Endothelial cell of umbilical vein (primary cell): ENCODE results near the gene PAPOLA. TPM values are rescaled to one million over a fixed set of nuclear protein-coding genes. Genes with fewer than 3 reads are reported as not detected.

Experiments used
- BruUV-seq: library from RNA; stranded (reverse); fragments of 400-500 nt; replicated peaks from 2 replicates; lab custom pipeline; 2021; lab: Mats Ljungman, UMichigan
- CTCF ChIA-PET: fragments of 300-600, 350-600 bp; sonication (Branson Sonifier 250); formaldehyde crosslinking; loops from one replicate; lab custom pipeline; 2021; ENCODE audit warnings: antibody characterized with exemption, inconsistent platforms; lab: Charles Lee
- POLR2A ChIA-PET: fragments of 300-600, 350-600 bp; sonication (Branson Sonifier 250); formaldehyde crosslinking; loops from one replicate; lab custom pipeline; 2021; ENCODE audit warnings: antibody characterized with exemption, inconsistent platforms; lab: Charles Lee
- DNase-seq: peaks from one replicate; pipeline ENCODE4 v3.0.0-alpha.2; 2011; ENCODE audit warnings: low read depth, low spot score
- FAIRE-seq: peaks from 2 replicates; lab custom pipeline; 2011; peaks lifted over from hg19 to GRCh38; lab: Jason Lieb, UNC
- H2AFZ ChIP-seq: 2 replicates; pipeline ENCODE4 v1.6.0; 2012; ENCODE audit warnings: low read depth, low read length, control low read depth, inconsistent platforms
- H3K27ac ChIP-seq: 2 replicates; pipeline ENCODE4 v1.5.1; 2011; ENCODE audit warnings: low read depth, mild to moderate bottlenecking, control low read depth, low read length, moderate library complexity; ENCODE audit not compliant: insufficient read depth
- H3K27me3 ChIP-seq, 2 experiments: 2 replicates each; pipeline versions ENCODE4 v1.6.0 to v1.6.1; 2011; ENCODE audit warnings: low read length in 2 of 2, mixed read lengths in 1 of 2; ENCODE audit not compliant: control insufficient read depth in 2 of 2, insufficient read depth in 2 of 2
- H3K36me3 ChIP-seq, 2 experiments: 2 replicates in 1 of 2; 3 replicates in 1 of 2; pipeline ENCODE4 v1.5.1; 2011; ENCODE audit warnings: low read length in 2 of 2, mild to moderate bottlenecking in 1 of 2, moderate library complexity in 1 of 2; ENCODE audit not compliant: control insufficient read depth in 2 of 2, insufficient read depth in 2 of 2; ENCODE audit errors: extremely low read depth in 1 of 2
- H3K4me1 ChIP-seq: 3 replicates; pipeline ENCODE4 v1.5.1; 2011; ENCODE audit warnings: mild to moderate bottlenecking, low read length; ENCODE audit not compliant: control insufficient read depth, insufficient read depth; ENCODE audit errors: extremely low read depth
- H3K4me2 ChIP-seq: 2 replicates; pipeline ENCODE4 v1.6.1; 2011; ENCODE audit warnings: low read length, control low read depth, mixed read lengths; ENCODE audit not compliant: insufficient read depth
- H3K4me3 ChIP-seq, 3 experiments: fragments of 200-600 bp in 1 of 3; sonication (generic), shearing (Covaris generic) in 1 of 3; replicated peaks in 1 of 3; 2 replicates each; pipeline ENCODE4 v1.5.1; 2011 to 2016; ENCODE audit warnings: control low read depth in 3 of 3, low read length in 3 of 3, mild to moderate bottlenecking in 2 of 3, inconsistent platforms in 1 of 3, low read depth in 1 of 3, moderate library complexity in 1 of 3; ENCODE audit not compliant: insufficient read depth in 1 of 3
- H3K79me2 ChIP-seq: 2 replicates; pipeline ENCODE4 v1.6.0; 2012; ENCODE audit warnings: low read length, inconsistent platforms; ENCODE audit not compliant: control insufficient read depth, insufficient read depth
- H3K9ac ChIP-seq: replicated peaks from 2 replicates; pipeline ENCODE3; 2011; ENCODE audit warnings: low read length, control low read depth; ENCODE audit not compliant: insufficient read depth; ENCODE audit errors: extremely low read depth
- H3K9me1 ChIP-seq: replicated peaks from 3 replicates; pipeline ENCODE4 v1.6.0; 2011; ENCODE audit warnings: mild to moderate bottlenecking, low read length; ENCODE audit not compliant: control insufficient read depth, insufficient read depth; ENCODE audit errors: extremely low read depth
- H3K9me3 ChIP-seq: replicated peaks from 2 replicates; pipeline ENCODE4 v1.5.1; 2012; ENCODE audit warnings: low read length, inconsistent platforms; ENCODE audit not compliant: control insufficient read depth, insufficient read depth
- H4K20me1 ChIP-seq: replicated peaks from 2 replicates; pipeline ENCODE3; 2011; ENCODE audit warnings: mild to moderate bottlenecking, low read length; ENCODE audit not compliant: control insufficient read depth, insufficient read depth; ENCODE audit errors: extremely low read depth
- FOS ChIP-seq: IDR thresholded peaks from 2 replicates; pipeline ENCODE4 v1.6.1; 2011; ENCODE audit warnings: mild to moderate bottlenecking, low read length, moderate library complexity, borderline replicate concordance; ENCODE audit not compliant: insufficient read depth
- GATA2 ChIP-seq: IDR thresholded peaks from 2 replicates; pipeline ENCODE4 v1.7.0; 2011; ENCODE audit warnings: low read depth, mild to moderate bottlenecking, moderate library complexity, mixed read lengths, low read length; ENCODE audit not compliant: insufficient read length, insufficient read depth
- dilution Hi-C: fragments of 300-500 bp; cut with MboI; formaldehyde crosslinking; loops from one replicate; pipeline ENCODE4 v1.15.0; 2019; ENCODE audit warnings: low sequenced_read_pairs; ENCODE audit not compliant: extremely low pct_ligation_motif_present
- intact Hi-C: fragments of 100-400 bp; cut with micrococcal nuclease; formaldehyde crosslinking; loops from one replicate; pipeline ENCODE4 v1.10.0; 2022
- polyA plus RNA-seq, 4 experiments: library from polyadenylated mRNA; depleted of rRNA in 3 of 4; stranded (reverse) in 3 of 4; unstranded in 1 of 4; fragments of >200 nt; gene quantifications; 2 replicates each; pipeline versions ENCODE4 v1.2.1 to v1.2.3, GENCODE V29; 2011 to 2012; ENCODE audit warnings: missing spikeins in 1 of 4
- total RNA-seq: library from RNA; stranded (reverse); gene quantifications from 2 replicates; pipeline ENCODE4 v1.2.3, GENCODE V29; 2021
- TF ChIP-seq, protein P1 (sequence below), 2 donors: IDR thresholded peaks; 1 replicate in 1 of 2; 2 replicates in 1 of 2; pipeline ENCODE4 v1.5.1; 2011; ENCODE audit warnings: low read length in 2 of 2, mild to moderate bottlenecking in 2 of 2, moderate library complexity in 2 of 2, control low read depth in 1 of 2, inconsistent platforms in 1 of 2, low read depth in 1 of 2; ENCODE audit not compliant: insufficient read depth in 1 of 2; ENCODE audit errors: extremely low read depth in 1 of 2

PAPOLA gene
- total and polyA plus RNA-seq, 2 donors (not counting 3 experiments of a cell fraction or from before 2014, with no cell fraction given), result 75.4 to 184 TPM

DNA sequence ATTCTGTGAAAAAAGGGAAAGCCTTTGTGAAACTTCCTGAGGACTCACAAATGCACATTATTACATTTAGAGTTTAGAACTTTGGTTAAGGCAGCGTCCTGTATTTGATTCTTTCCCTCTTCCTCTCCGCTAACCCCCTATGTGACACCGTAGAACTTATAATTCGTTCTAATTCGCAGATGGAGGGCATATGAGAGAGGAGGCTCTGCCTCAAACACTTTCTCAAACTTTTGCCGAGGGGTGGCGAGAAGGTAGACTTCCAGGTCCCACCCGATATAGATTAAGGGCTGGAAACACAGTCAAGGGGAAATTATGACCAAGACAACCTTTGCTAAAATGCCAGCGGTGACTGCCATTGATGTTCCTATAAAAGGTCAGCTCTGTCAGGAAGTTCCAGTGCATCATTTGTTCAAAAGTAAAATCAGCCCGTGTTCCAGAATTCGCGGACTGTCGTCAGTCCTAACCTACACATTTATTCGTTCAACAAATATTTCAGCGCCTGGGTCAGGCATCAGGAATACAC lies 904 bp upstream of the PAPOLA start:
- DNase-seq (no peak), FAIRE-seq (peak; percentile 78)
- Histone ChIP-seq H3K4me3 (peak overlapping the region; percentile 49 to 82 (median 81)), H3K4me2 (peak overlapping the region; percentile 90), H4K20me1 (peaks cover 2% of the 10 kb centered on the region), H3K9me3 (no peaks in the 10 kb centered on the region), H3K36me3 (no peaks in the 10 kb centered on the region), H3K9me1 (no peaks in the 10 kb centered on the region), H3K79me2 (peaks cover 40% of the 10 kb centered on the region), H3K27me3 (no peaks in the 10 kb centered on the region), H3K27ac (peak overlapping the region; percentile 73), H3K4me1 (peaks cover 29% of the 10 kb centered on the region), H3K9ac (peak overlapping the region; percentile 78), H2AFZ (peak overlapping the region; percentile 91)
- BruUV-seq, result no TSS peak
- POLR2A ChIA-PET, result interaction anchor here (0.6 kb wide), 1 partner anchor 41 kb away, joined by 3 read pairs; no protein-coding TSS in a partner anchor
- TF ChIP-seq, protein P1, sequence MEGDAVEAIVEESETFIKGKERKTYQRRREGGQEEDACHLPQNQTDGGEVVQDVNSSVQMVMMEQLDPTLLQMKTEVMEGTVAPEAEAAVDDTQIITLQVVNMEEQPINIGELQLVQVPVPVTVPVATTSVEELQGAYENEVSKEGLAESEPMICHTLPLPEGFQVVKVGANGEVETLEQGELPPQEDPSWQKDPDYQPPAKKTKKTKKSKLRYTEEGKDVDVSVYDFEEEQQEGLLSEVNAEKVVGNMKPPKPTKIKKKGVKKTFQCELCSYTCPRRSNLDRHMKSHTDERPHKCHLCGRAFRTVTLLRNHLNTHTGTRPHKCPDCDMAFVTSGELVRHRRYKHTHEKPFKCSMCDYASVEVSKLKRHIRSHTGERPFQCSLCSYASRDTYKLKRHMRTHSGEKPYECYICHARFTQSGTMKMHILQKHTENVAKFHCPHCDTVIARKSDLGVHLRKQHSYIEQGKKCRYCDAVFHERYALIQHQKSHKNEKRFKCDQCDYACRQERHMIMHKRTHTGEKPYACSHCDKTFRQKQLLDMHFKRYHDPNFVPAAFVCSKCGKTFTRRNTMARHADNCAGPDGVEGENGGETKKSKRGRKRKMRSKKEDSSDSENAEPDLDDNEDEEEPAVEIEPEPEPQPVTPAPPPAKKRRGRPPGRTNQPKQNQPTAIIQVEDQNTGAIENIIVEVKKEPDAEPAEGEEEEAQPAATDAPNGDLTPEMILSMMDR (IDR thresholded peaks at IDR 0.05; ENCODE audit: extremely low read depth in 1 of 2, insufficient read depth in 1 of 2, low read depth in 1 of 2, low read length in 2 of 2), result no peak
- no peak for TF ChIP-seq GATA2
- no peak for TF ChIP-seq FOS
- CTCF ChIA-PET, result interaction anchor here (0.5 kb wide), 1 partner anchor 30 kb away, joined by 3 read pairs; no protein-coding TSS in a partner anchor
- dilution Hi-C loops, result no loop called here
- intact Hi-C loops, result loop anchor here (10.0 kb wide), 1 partner anchor 966 kb away; the partner anchor contains the start of gene GLRX5
